Left kidney (tissue), 8 donors: Measurements from ENCODE around the gene FOXB2. TPM values are rescaled to one million over a fixed set of nuclear protein-coding genes. Genes with fewer than 3 reads are reported as not detected.
"Not testable (repeated sequence)": the region's sequence is repeated elsewhere in the genome, so short reads cannot be mapped to it uniquely, and the experiment has no call there.

Source experiments
- DNase-seq: peaks from one replicate; pipeline ENCODE4 v3.0.0-alpha.2; 2013
- long read RNA-seq, 8 donors: transcript quantifications; one replicate each; lab custom pipeline, GENCODE V29; 2026
- polyA plus RNA-seq: library from polyadenylated mRNA; unstranded; fragments of 120-200 nt; gene quantifications from one replicate; pipeline ENCODE4 v1.2.1, GENCODE V29; 2013; ENCODE audit not compliant: insufficient read length

Gene FOXB2
- polyA plus RNA-seq, result not detected
- long read RNA-seq, donor 1, result 0 reads
- long read RNA-seq, donor 2, result 0 reads
- long read RNA-seq, donor 3, result 0 reads
- long read RNA-seq, donor 4, result 0 reads
- long read RNA-seq, donor 5, result 0 reads
- long read RNA-seq, donor 6, result 0 reads
- long read RNA-seq, donor 7, result 0 reads
- long read RNA-seq, donor 8, result 0 reads

GRCh38 chr9:77019236-77019925 lies at the start of gene FOXB2:
Gene FOXB2 (plus strand): TSS chr9:77019655. CDS start chr9:77019655, 0 bp downstream.
- DNase-seq, result no peak

- DNase-seq, result no peak
Measured at GRCh38 chr9:76969716-76970115, 49.7 kb upstream of the FOXB2 start.

GRCh38 chr9:76978831-76979230 lies 40.6 kb upstream of the FOXB2 start:
- not testable (repeated sequence) for DNase-seq

- DNase-seq, result no peak
Measured at GRCh38 chr9:76980566-76980965, 38.9 kb upstream of the FOXB2 start.

- no peak for DNase-seq
Measured at GRCh38 chr9:76984486-76984885, 35.0 kb upstream of the FOXB2 start.

GRCh38 chr9:76985581-76985980 lies 33.9 kb upstream of the FOXB2 start:
- DNase-seq, result no peak

- DNase-seq, result no peak
Measured at GRCh38 chr9:76987594-76988200, 31.8 kb upstream of the FOXB2 start.

DNA sequence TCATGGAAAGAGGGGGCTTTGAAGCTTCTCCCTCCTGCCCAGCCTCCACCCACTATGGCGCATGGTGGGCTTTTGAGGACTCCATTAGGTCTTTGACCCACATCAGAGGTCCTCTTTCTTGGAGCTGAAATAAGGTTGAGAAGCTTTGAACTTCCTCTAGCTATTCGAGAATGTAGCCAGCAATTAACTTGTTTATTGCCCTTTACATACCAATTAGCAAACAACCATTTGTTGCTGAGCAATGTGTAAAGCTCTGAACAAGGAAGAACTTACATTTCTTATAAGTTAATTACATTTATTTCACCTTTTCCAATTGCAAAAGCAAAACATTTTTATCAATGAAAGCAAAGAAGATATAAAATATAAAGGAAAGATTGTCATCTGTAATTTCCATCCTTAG lies 30.5 kb upstream of the FOXB2 start:
- no peak for DNase-seq

DNA sequence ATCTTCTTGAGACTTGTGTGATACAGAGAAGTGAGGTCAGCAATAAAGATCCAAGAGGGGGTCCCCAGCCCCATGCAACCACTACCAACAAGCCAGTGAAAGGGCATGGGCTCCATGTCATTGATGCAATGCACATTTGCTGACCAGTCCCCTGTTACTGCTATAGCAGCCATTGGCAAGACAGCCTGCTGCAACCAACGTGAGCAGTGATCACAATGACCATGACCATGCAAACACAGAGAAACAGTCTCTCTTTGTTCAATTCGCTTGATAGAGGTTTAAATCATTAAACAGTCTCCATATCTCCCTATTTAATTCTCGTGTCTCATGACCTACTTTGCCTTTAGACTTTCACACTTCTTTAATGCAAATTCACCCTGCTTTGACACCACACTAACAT lies 30.0 kb upstream of the FOXB2 start:
- no peak for DNase-seq

DNA sequence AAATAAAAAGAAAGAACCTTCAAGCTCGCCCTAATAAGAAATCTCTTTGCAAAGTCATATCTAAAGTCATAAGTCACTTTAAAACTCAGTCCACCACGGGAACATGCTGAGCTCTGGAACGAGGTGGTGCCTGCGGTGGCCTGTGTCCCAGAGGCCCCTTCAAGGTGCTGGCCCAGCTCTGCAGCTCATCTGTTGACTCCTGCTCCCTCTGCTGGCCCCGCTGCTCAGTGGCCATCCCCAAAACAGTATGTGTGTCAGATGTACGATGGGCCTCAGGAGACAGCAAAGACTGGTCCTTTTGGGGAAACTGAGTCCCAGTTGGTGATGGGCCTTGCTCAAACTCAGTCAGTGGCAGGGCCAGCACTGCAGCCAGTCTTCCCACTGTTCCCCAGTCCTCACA lies 22.8 kb upstream of the FOXB2 start:
- no peak for DNase-seq

- no peak for DNase-seq
Measured at GRCh38 chr9:76999261-76999660, 20.2 kb upstream of the FOXB2 start.

DNA sequence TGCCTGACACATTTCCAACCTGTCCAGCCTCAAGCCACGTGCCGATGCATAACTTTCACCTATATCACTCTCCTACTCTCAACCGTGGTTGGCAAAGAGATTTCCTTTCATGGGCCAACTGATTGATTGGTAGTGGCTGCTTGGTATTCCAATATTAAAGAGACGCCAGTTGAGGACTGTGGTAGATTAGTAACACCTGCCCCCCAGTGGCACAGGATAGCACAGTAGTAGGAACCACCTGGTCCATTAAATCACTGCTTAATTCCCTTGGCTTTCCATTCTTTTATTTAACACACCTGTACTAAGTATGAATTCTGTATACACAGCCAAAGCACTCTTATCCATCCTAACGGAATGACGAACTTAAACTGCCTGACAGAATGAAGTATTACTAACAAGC lies 19.1 kb upstream of the FOXB2 start:
- DNase-seq, result no peak

GRCh38 chr9:77003366-77003765 lies 16.1 kb upstream of the FOXB2 start:
- DNase-seq, result no peak

- no peak for DNase-seq
Measured at GRCh38 chr9:77005216-77005615, 14.2 kb upstream of the FOXB2 start.

DNA sequence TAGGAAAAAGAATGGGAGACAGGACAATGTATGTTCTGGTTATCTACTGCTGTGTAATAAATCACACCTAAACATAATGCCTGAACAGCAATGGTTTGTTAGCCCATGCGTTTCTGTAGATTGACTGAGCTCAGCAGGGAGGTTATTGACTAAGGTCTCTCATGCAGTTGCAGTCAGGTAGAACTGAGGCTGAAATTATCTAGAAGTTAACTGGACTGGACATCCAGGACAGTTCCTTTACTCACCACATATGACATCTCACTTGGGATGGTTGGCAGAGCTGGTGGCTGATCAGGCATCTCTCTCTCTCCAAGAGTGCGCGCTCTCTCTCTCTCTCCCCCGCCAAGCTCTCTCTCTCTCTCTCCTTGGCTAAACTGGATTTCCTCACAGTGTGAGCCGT lies 8.9 kb upstream of the FOXB2 start:
- no peak for DNase-seq

DNA sequence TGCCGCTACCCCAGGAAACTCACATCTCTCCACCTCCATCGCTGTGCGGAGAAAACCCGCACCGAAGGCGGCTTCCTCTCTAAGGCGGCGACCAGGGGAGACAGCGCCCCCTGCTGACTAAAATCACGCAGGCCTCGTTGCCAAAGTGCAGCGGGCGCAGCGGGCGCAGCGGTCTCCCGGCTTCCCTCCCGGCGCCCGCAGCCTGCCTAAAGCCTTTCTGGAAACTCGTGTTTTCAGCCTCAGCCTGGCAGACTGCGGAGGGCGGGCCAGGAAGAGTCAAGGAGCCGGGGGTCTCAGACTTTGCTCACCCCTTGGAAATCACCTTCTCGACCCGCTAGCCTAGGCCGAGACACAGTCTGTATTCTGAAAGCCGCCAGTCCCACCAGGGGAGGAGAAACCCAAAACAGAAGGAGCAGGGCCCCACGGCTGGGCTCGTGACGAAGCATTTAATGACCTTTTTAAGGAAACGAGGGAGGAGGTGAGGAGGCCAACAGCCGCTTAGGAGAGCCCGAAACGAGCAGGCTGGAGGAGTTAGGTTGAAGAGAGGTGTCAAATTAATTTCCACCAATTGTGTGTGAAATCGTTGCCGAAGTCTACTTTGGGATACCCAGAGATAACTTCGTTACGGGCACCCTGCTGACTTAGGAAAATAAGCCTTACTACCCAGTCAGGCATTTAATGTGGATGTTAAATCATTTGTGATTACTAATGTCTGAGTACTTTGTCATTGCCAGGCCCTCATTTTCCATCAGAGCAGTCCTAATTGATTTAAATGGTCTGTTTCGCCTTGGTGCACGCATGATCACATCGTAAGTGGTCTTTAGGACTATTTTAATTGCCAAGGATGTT lies 7.3 kb upstream of the FOXB2 start:
- no peak for DNase-seq

DNA sequence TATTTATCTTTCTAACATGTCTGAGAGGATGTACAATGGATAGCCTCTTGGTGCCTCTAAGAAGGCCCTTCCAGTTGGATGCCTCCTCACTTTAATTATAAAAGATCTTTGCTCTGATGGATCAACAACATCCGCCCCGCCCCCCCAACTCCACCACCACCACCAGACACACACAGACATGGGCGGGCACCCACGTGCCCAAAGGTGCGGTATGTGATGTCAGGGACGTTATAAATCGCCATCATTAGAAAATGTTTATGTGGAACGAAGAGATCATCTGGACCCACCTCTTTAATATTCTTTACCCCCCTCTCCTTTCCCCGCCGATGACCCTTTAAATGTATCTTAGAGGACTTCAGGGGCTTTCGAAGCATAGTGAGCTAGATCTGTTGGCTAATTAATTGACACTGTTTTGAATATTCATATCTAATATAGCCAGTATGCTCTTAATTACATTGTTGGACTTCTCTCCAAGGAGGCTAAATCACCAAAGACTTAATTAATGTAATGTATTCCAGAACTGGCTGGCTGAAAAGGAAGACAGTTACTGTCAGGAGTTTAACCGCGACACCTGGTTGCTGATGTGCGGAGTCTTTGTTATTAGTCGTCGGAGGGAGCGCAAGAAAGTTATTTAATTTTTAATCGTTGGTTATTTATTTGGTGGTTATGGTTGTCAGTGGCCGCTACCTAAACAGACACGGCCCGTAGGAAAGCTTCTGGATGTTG lies 6.1 kb upstream of the FOXB2 start:
- DNase-seq, result no peak

DNA sequence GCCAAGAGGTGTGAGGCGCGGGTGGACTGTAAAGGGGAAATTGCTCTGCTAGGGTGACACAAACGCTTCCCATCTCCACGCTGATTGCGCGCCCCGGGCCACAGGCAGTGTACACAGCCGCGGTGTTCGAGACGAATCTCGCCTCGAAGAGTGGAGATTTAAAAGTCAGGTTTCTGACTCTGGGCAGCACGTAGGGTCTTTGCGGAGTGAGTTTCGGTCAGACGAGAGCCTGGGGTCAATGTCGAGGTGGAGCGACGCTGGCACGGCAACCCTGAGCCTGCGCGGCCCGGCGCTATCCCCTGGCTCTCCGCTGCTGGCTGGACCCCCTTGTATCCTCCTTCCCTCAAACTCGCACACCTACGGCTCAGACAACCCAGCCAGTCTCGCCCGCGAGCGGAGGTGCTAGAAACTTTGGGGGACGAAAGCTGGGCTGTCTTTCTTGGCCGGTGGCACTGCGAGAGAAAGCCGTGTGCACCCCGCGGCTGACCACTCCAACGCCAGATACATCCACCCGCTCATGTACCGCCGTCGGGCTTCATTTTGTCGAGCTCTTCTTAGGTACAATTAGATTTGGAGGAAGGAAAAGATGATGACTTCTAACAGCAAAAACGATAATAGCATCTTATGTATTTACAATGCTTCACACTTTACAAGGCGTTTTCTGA lies 5.4 kb upstream of the FOXB2 start:
- DNase-seq, result no peak

GRCh38 chr9:77014597-77015263 lies 4.7 kb upstream of the FOXB2 start:
- no peak for DNase-seq

DNA sequence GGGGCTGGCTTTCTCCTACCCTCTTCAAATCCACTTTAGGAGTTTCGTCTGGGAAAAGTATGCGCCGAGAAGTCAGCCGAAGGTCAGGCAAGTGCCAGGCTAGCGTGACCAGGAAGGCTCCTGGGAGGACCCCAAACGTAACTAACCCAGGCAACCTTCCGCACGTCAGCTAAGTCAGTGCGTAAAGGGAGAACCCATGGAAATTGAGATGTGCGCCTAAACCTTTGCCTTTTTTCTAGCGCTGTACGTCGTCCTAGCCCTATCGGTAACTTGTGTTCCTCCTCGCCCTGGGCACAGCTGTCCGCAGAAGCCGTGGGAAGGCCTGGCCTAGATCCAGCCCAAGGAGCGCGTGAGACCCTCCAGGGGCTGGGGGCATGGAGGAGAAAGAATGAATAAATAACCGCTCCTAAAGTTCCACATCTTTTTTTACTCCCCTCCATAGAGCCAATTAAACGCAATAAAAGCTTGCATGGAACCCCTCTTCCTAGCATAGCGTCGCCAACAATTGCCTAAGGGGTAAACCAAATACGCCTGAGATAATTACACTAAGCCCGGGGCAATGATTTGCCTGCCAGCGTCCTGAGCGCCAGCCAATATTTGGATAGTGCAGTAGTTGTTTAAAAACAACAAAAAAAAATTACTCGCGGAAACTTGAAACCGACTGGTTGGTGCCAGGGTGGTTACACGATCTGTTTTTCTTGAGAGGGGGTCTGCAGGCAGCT lies 4.0 kb upstream of the FOXB2 start:
- no peak for DNase-seq
